ENCODE data around the gene MTG2. TPM values are rescaled to one million over a fixed set of nuclear protein-coding genes. Genes with fewer than 3 reads are reported as not detected.

MTG2 gene
- total and polyA plus RNA-seq, 2 of the 13 experiments (the other 11 are each of a cell fraction or from before 2014, with no cell fraction given), result 20.4 to 37.8 TPM

- no TSS peak for BruUV-seq (replicated peaks)
- H3K4me3 ChIP-seq (replicated peaks in 1 of 3; ENCODE audit: insufficient read depth in 1 of 3, low read depth in 2 of 3, low read length in 3 of 3), result no peak overlapping the region
- ChIA-PET CTCF (ENCODE audit: low intra/inter-chr PET ratio, low total read pairs) (no interaction called here), POLR2A (no interaction called here)
- ATAC-seq (no peak; the same call in 2 of the 3 replicates), FAIRE-seq (no peak), DNase-seq (ENCODE audit: low spot score) (no peak)
- H3K79me2 ChIP-seq (ENCODE audit: insufficient read depth, low read length), result no peaks in the 10 kb centered on the region
- no peak overlapping the region for H3K4me2 ChIP-seq (ENCODE audit: low read depth, low read length)
- 13% methylated on average over 8 of the region's 9 CpGs for WGBS (ENCODE audit: low lambda C conversion rate)
- no peaks in the 10 kb centered on the region for H3K36me3 ChIP-seq (replicated peaks in 1 of 2; ENCODE audit: control insufficient read depth in 1 of 2, insufficient read depth in 2 of 2, low read length in 2 of 2)
- no peaks in the 10 kb centered on the region; the same call in 1 of the 2 replicates for H4K20me1 ChIP-seq (ENCODE audit: insufficient read depth, low read length)
- H3K27me3 ChIP-seq (ENCODE audit: control insufficient read depth in 1 of 2, insufficient read depth in 2 of 2, low read length in 2 of 2), result peaks cover 44 to 65% of the 10 kb centered on the region in 2 experiments
- H2AFZ ChIP-seq (ENCODE audit: low read length), result no peak overlapping the region
- in situ Hi-C loops (cut with HindIII; ENCODE audit: extremely low pct_ligation_motif_present, low pct_unique_long_range_greater_than_20kb) (no loop called here), intact Hi-C loops (cut with micrococcal nuclease; ENCODE audit: unreplicated experiment) (no loop called here)
- no peak overlapping the region for H3K27ac ChIP-seq (ENCODE audit: extremely low read length, insufficient read depth, low read length)
- peaks cover 19% of the 10 kb centered on the region for H3K4me1 ChIP-seq (ENCODE audit: insufficient read depth, low read length)
- TF ChIP-seq HNF4G (IDR thresholded peaks at IDR 0.05; ENCODE audit: borderline replicate concordance, low read depth, low read length) (no peak), HNF4G (CRISPR knock-in tag; IDR thresholded peaks at IDR 0.05; ENCODE audit: borderline replicate concordance, low read depth) (no peak), CC2D1A (CRISPR knock-in tag; IDR thresholded peaks at IDR 0.05) (no peak), SP4 (CRISPR knock-in tag; IDR thresholded peaks at IDR 0.05) (no peak), ZNF275 (CRISPR knock-in tag; IDR thresholded peaks at IDR 0.05; ENCODE audit: borderline replicate concordance) (no peak), KDM2A (CRISPR knock-in tag; IDR thresholded peaks at IDR 0.05; ENCODE audit: borderline replicate concordance, low read depth) (0 out of 2 replicates have a peak, but pooled peaks have one; percentile 17), CSRNP2 (CRISPR knock-in tag; conservative IDR thresholded peaks at IDR 0.05; ENCODE audit: low read depth) (no peak), ZKSCAN1 (IDR thresholded peaks at IDR 0.05; ENCODE audit: low read length) (0 out of 2 replicates have a peak, but pooled peaks have one; percentile 29)
- TF ChIP-seq, protein P1, sequence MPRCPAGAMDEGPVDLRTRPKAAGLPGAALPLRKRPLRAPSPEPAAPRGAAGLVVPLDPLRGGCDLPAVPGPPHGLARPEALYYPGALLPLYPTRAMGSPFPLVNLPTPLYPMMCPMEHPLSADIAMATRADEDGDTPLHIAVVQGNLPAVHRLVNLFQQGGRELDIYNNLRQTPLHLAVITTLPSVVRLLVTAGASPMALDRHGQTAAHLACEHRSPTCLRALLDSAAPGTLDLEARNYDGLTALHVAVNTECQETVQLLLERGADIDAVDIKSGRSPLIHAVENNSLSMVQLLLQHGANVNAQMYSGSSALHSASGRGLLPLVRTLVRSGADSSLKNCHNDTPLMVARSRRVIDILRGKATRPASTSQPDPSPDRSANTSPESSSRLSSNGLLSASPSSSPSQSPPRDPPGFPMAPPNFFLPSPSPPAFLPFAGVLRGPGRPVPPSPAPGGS (CRISPR knock-in tag; IDR thresholded peaks at IDR 0.05), result no peak
- no peak overlapping the region for H3K9ac ChIP-seq (ENCODE audit: insufficient read depth, low read depth, low read length)
- no peaks in the 10 kb centered on the region for H3K9me3 ChIP-seq (ENCODE audit: low read length)
These were observed 29.0 kb downstream of the MTG2 start for GRCh38 chr20:62211769-62212288.

Data from HepG2 (cell line).